ENCODE measurements around the gene CRYGA. TPM values are rescaled to one million over a fixed set of nuclear protein-coding genes. Genes with fewer than 3 reads are reported as not detected.

CRYGA gene
- total RNA-seq, 1 experiment from 2014 or later: not detected

- POLR2A ChIA-PET: interaction anchor here (0.7 kb wide), 1 partner anchor 133 kb away, joined by 3 read pairs; no protein-coding TSS in a partner anchor
- DNase-seq (ENCODE audit: unreplicated experiment): no peak
- Mint-ChIP-seq H3K9me3 (ENCODE audit: unreplicated experiment) (no peaks in the 10 kb centered on the region), H3K4me1 (ENCODE audit: insufficient read depth, unreplicated experiment) (no peaks in the 10 kb centered on the region), H3K27me3 (ENCODE audit: insufficient read depth, unreplicated experiment) (no peaks in the 10 kb centered on the region), H3K4me3 (ENCODE audit: unreplicated experiment) (no peak overlapping the region), H3K27ac (ENCODE audit: low read depth, unreplicated experiment) (no peak overlapping the region), H3K36me3 (ENCODE audit: insufficient read depth, unreplicated experiment) (no peaks in the 10 kb centered on the region)
- TF ChIP-seq, protein P1, sequence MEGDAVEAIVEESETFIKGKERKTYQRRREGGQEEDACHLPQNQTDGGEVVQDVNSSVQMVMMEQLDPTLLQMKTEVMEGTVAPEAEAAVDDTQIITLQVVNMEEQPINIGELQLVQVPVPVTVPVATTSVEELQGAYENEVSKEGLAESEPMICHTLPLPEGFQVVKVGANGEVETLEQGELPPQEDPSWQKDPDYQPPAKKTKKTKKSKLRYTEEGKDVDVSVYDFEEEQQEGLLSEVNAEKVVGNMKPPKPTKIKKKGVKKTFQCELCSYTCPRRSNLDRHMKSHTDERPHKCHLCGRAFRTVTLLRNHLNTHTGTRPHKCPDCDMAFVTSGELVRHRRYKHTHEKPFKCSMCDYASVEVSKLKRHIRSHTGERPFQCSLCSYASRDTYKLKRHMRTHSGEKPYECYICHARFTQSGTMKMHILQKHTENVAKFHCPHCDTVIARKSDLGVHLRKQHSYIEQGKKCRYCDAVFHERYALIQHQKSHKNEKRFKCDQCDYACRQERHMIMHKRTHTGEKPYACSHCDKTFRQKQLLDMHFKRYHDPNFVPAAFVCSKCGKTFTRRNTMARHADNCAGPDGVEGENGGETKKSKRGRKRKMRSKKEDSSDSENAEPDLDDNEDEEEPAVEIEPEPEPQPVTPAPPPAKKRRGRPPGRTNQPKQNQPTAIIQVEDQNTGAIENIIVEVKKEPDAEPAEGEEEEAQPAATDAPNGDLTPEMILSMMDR (IDR thresholded peaks at IDR 0.05; ENCODE audit: unreplicated experiment): no peak
- no TSS peak for BruUV-seq (replicated peaks)
- intact Hi-C loops (cut with micrococcal nuclease): no loop called here
- CTCF ChIA-PET: no interaction called here
Observed at GRCh38 chr2:208150094-208150493, 13.3 kb downstream of the CRYGA start.

- no peak for DNase-seq (ENCODE audit: unreplicated experiment)
- H3K9me3 Mint-ChIP-seq (ENCODE audit: unreplicated experiment): no peaks in the 10 kb centered on the region
- H3K4me3 Mint-ChIP-seq (ENCODE audit: unreplicated experiment): no peak overlapping the region
- H3K36me3 Mint-ChIP-seq (ENCODE audit: insufficient read depth, unreplicated experiment): no peaks in the 10 kb centered on the region
- ChIA-PET POLR2A (interaction anchor here (0.6 kb wide), 1 partner anchor 126 kb away, joined by 3 read pairs; no protein-coding TSS in a partner anchor), CTCF (interaction anchor here (1.8 kb wide), 1 partner anchor 27 kb away, joined by 7 read pairs; no protein-coding TSS in a partner anchor)
- H3K4me1 Mint-ChIP-seq (ENCODE audit: insufficient read depth, unreplicated experiment): no peaks in the 10 kb centered on the region
- no peak overlapping the region for H3K27ac Mint-ChIP-seq (ENCODE audit: low read depth, unreplicated experiment)
- BruUV-seq (replicated peaks): no TSS peak
- intact Hi-C loops (cut with micrococcal nuclease): no loop called here
- H3K27me3 Mint-ChIP-seq (ENCODE audit: insufficient read depth, unreplicated experiment): no peaks in the 10 kb centered on the region
- TF ChIP-seq, protein P1 (IDR thresholded peaks at IDR 0.05; ENCODE audit: unreplicated experiment): no peak
Observed at GRCh38 chr2:208148803-208149202, 14.6 kb downstream of the CRYGA start.

DNA sequence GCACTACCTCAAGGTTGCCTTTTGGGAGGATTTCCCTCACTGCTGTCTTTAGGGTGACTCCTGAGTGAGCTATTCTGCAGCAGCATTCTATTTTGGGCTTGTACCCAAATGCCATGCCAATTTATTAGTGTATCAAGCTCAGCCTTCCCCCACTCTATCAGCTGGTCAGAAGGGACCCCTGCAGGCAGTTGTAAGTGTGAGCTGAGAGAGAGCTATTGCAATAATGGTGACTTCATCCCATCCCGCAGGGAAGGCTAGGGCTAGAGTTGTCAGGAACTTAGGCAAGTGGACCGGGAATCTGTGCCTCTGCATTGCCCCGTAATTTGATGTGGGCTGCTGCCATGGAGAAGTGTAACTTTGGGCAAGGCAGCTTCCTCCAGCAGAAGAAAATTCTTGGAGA, 15.6 kb downstream of the CRYGA start:
- TF ChIP-seq, protein P1 (IDR thresholded peaks at IDR 0.05; ENCODE audit: unreplicated experiment): no peak
- no peaks in the 10 kb centered on the region for H3K9me3 Mint-ChIP-seq (ENCODE audit: unreplicated experiment)
- H3K36me3 Mint-ChIP-seq (ENCODE audit: insufficient read depth, unreplicated experiment): no peaks in the 10 kb centered on the region
- no peaks in the 10 kb centered on the region for H3K4me1 Mint-ChIP-seq (ENCODE audit: insufficient read depth, unreplicated experiment)
- ChIA-PET CTCF (interaction anchor here (0.6 to 1.8 kb wide), 4 partner anchors 28 to 1145 kb away, joined by 3 to 7 read pairs (median 3); no protein-coding TSS in a partner anchor), POLR2A (no interaction called here)
- H3K27me3 Mint-ChIP-seq (ENCODE audit: insufficient read depth, unreplicated experiment): no peaks in the 10 kb centered on the region
- H3K27ac Mint-ChIP-seq (ENCODE audit: low read depth, unreplicated experiment): no peak overlapping the region
- H3K4me3 Mint-ChIP-seq (ENCODE audit: unreplicated experiment): no peak overlapping the region
- intact Hi-C loops (cut with micrococcal nuclease): no loop called here
- no peak for DNase-seq (ENCODE audit: unreplicated experiment)
- no TSS peak for BruUV-seq (replicated peaks)

- no peak overlapping the region for H3K4me3 Mint-ChIP-seq (ENCODE audit: unreplicated experiment)
- H3K27me3 Mint-ChIP-seq (ENCODE audit: insufficient read depth, unreplicated experiment): no peaks in the 10 kb centered on the region
- no TSS peak for BruUV-seq (replicated peaks)
- no peaks in the 10 kb centered on the region for H3K9me3 Mint-ChIP-seq (ENCODE audit: unreplicated experiment)
- ChIA-PET CTCF (interaction anchor here (1.0 to 1.4 kb wide), 2 partner anchors 28 to 107 kb away, joined by 3 to 10 read pairs; no protein-coding TSS in a partner anchor), POLR2A (no interaction called here)
- H3K27ac Mint-ChIP-seq (ENCODE audit: low read depth, unreplicated experiment): no peak overlapping the region
- H3K36me3 Mint-ChIP-seq (ENCODE audit: insufficient read depth, unreplicated experiment): no peaks in the 10 kb centered on the region
- peaks cover 3% of the 10 kb centered on the region for H3K4me1 Mint-ChIP-seq (ENCODE audit: insufficient read depth, unreplicated experiment)
- intact Hi-C loops (cut with micrococcal nuclease): no loop called here
- no peak for DNase-seq (ENCODE audit: unreplicated experiment)
- TF ChIP-seq, protein P1 (IDR thresholded peaks at IDR 0.05; ENCODE audit: unreplicated experiment): no peak
Observed at GRCh38 chr2:208147008-208147407, 16.4 kb downstream of the CRYGA start.

Measured in MCF 10A (cell line).